Natural killer cell (primary cell): Measurements from ENCODE around the gene TES. TPM values are rescaled to one million over a fixed set of nuclear protein-coding genes. Genes with fewer than 3 reads are reported as not detected.
A peak's percentile ranks its signal among the peaks of the same experiment; 100 is the strongest.

Experiments
- ATAC-seq, 3 donors: fragments of 150-1000 bp in 2 of 3; fragments of 200-7000 bp in 1 of 3; cut with Tn5 transposase; 1 replicate in 1 of 3; 2 replicates in 2 of 3; pipeline ENCODE4 v1.10.0; 2021; ENCODE audit warnings: mild to moderate bottlenecking in 2 of 3, moderate library complexity in 2 of 3
- DNase-seq, 2 donors: peaks; one replicate each; pipeline versions ENCODE4 v3.0.0 to v3.0.0-alpha.2; 2013 to 2021; ENCODE audit warnings: mixed read lengths in 1 of 2
- H3K27ac ChIP-seq: one replicate; pipeline ENCODE4 v1.5.1; 2013; ENCODE audit warnings: mild to moderate bottlenecking, low read length
- H3K27me3 ChIP-seq: one replicate; pipeline ENCODE4 v1.6.1; 2013; ENCODE audit warnings: low read length; ENCODE audit not compliant: control insufficient read depth, insufficient read depth
- H3K36me3 ChIP-seq: one replicate; pipeline ENCODE4 v1.6.1; 2013; ENCODE audit warnings: low read length; ENCODE audit not compliant: control insufficient read depth, insufficient read depth
- H3K4me1 ChIP-seq: one replicate; pipeline ENCODE4 v1.6.1; 2013; ENCODE audit warnings: low read length; ENCODE audit not compliant: control insufficient read depth, insufficient read depth
- H3K4me3 ChIP-seq: one replicate; pipeline ENCODE4 v1.5.1; 2013; ENCODE audit warnings: low read length
- H3K9me3 ChIP-seq: one replicate; pipeline ENCODE4 v1.6.1; 2013; ENCODE audit warnings: low read length; ENCODE audit not compliant: control insufficient read depth, insufficient read depth
- H3K27ac Mint-ChIP-seq, 2 donors: one replicate each; pipeline ENCODE4 v1.8.0; 2022; ENCODE audit warnings: mild to moderate bottlenecking in 2 of 2, mixed read lengths in 2 of 2, moderate library complexity in 1 of 2
- H3K27me3 Mint-ChIP-seq, 2 donors: one replicate each; pipeline ENCODE4 v1.8.0; 2022; ENCODE audit warnings: low read depth in 2 of 2, mixed read lengths in 2 of 2
- H3K36me3 Mint-ChIP-seq: one replicate; pipeline ENCODE4 v1.8.0; 2022; ENCODE audit warnings: mixed read lengths
- H3K4me1 Mint-ChIP-seq, 2 donors: one replicate each; pipeline ENCODE4 v1.8.0; 2022; ENCODE audit warnings: mixed read lengths in 2 of 2
- H3K4me3 Mint-ChIP-seq: one replicate; pipeline ENCODE4 v1.8.0; 2022; ENCODE audit warnings: mild to moderate bottlenecking, moderate library complexity, mixed read lengths
- H3K9me3 Mint-ChIP-seq, 2 donors: one replicate each; pipeline ENCODE4 v1.8.0; 2022; ENCODE audit warnings: mixed read lengths in 2 of 2
- WGBS: methylation state at CpG from one replicate; pipeline ENCODE4 v1.1.7; 2013; ENCODE audit warnings: missing lambda C conversion rate; ENCODE audit not compliant: insufficient coverage; 5-methylcytosine and 5-hydroxymethylcytosine counted together
- intact Hi-C: fragments of 100-400 bp; cut with micrococcal nuclease; formaldehyde crosslinking; loops from one replicate; pipeline ENCODE4 v1.14.2; 2022
- total RNA-seq, 4 donors: library from RNA; stranded (reverse); fragments of 120-200 nt in 1 of 4; gene quantifications; one replicate each; pipeline versions ENCODE4 v1.2.3 to v1.2.4, GENCODE V29; 2013 to 2022
- TF ChIP-seq, protein P1 (sequence below): fragments of 200-600 bp; IDR thresholded peaks from one replicate; pipeline ENCODE4 v1.8.0; 2022; ENCODE audit warnings: antibody characterized with exemption

TES gene
- total RNA-seq, 3 donors from 2014 or later (not counting 1 experiment from before 2014, with no cell fraction given), result 220 to 269 (median 227) TPM

DNA sequence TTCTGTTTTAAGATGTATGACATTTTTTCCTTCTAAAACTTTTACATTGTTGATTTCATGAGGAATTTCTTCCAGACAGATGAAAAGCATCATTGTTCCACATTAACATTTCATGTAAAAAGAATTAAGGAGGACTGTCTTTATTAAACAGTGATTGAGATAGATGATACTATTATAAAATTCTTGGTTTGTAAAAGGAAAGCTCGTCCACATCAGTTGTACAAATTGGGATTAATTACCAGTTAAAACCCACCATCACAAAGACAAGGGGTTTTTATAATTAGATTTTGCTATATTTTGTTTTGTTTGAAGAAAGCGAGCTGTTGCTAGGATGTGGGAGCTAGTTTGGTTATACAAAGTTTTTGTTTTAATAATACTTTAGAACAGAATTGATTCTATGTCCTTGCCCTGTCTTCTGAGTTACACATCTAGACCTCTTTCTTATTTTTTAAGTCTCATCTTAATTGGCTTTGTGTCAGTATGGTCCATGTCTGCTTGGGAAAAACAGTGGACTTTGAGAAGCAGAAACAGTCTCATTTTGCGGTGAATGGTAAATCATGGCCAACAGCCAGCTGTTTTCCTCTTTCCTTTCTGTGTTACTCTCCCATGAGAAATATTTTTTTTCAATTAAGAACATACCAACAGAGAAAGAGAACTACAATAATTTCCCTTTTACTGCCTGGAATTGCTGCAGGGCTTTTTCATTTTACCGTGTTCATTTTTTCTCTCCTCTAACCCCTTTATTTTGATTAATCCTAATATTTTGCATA is 3.2 kb downstream of the TES start:
- Mint-ChIP-seq H3K36me3 (no peaks in the 10 kb centered on the region), H3K27ac (peak overlapping the region; percentile 84 to 99), H3K4me3 (peak overlapping the region; percentile 93), H3K4me1 (peaks cover 65 to 72% of the 10 kb centered on the region in 2 donors), H3K27me3 (no peaks in the 10 kb centered on the region), H3K9me3 (no peaks in the 10 kb centered on the region)
- no peak for DNase-seq
- intact Hi-C loops, result loop anchor here (5.0 to 10.0 kb wide), 2 partner anchors 649 to 1289 kb away; partner anchors contain the start of genes CAPZA2 and MDFIC
- Histone ChIP-seq H3K9me3 (no peaks in the 10 kb centered on the region), H3K4me1 (peaks cover 27% of the 10 kb centered on the region), H3K36me3 (no peaks in the 10 kb centered on the region), H3K4me3 (peak overlapping the region; percentile 96), H3K27ac (peak overlapping the region; percentile 85), H3K27me3 (no peaks in the 10 kb centered on the region)
- TF ChIP-seq, protein P1, sequence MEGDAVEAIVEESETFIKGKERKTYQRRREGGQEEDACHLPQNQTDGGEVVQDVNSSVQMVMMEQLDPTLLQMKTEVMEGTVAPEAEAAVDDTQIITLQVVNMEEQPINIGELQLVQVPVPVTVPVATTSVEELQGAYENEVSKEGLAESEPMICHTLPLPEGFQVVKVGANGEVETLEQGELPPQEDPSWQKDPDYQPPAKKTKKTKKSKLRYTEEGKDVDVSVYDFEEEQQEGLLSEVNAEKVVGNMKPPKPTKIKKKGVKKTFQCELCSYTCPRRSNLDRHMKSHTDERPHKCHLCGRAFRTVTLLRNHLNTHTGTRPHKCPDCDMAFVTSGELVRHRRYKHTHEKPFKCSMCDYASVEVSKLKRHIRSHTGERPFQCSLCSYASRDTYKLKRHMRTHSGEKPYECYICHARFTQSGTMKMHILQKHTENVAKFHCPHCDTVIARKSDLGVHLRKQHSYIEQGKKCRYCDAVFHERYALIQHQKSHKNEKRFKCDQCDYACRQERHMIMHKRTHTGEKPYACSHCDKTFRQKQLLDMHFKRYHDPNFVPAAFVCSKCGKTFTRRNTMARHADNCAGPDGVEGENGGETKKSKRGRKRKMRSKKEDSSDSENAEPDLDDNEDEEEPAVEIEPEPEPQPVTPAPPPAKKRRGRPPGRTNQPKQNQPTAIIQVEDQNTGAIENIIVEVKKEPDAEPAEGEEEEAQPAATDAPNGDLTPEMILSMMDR, result no peak
- 18% methylated on average over 2 of the region's 4 CpGs for WGBS
- no peak for ATAC-seq

- Mint-ChIP-seq H3K27me3 (no peaks in the 10 kb centered on the region), H3K27ac (peak overlapping the region; percentile 84 to 99), H3K9me3 (no peaks in the 10 kb centered on the region), H3K4me1 (peaks cover 73 to 79% of the 10 kb centered on the region in 2 donors), H3K36me3 (no peaks in the 10 kb centered on the region), H3K4me3 (peak overlapping the region; percentile 93)
- no peaks in the 10 kb centered on the region for H3K9me3 ChIP-seq
- no peak for ATAC-seq
- DNase-seq, result no peak
- H3K36me3 ChIP-seq, result no peaks in the 10 kb centered on the region
- peaks cover 27% of the 10 kb centered on the region for H3K4me1 ChIP-seq
- H3K27me3 ChIP-seq, result no peaks in the 10 kb centered on the region
- 40% methylated on average over 1 of the region's 3 CpGs for WGBS
- H3K27ac ChIP-seq, result peak overlapping the region; percentile 85
- intact Hi-C loops, result loop anchor here (5.0 to 10.0 kb wide), 3 partner anchors 647 to 1972 kb away; partner anchors contain the start of genes CAPZA2 and MDFIC
- TF ChIP-seq, protein P1, result no peak
- no peak overlapping the region for H3K4me3 ChIP-seq
Measured at GRCh38 chr7:116214921-116215320, 4.6 kb downstream of the TES start.

GRCh38 chr7:116215551-116215950 is 5.2 kb downstream of the TES start:
- no peaks in the 10 kb centered on the region for H3K27me3 ChIP-seq
- DNase-seq (no peak), ATAC-seq (no peak)
- peak overlapping the region; percentile 85 for H3K27ac ChIP-seq
- no peaks in the 10 kb centered on the region for H3K9me3 ChIP-seq
- no peak overlapping the region for H3K4me3 ChIP-seq
- H3K4me1 ChIP-seq, result peaks cover 24% of the 10 kb centered on the region
- intact Hi-C loops, result loop anchor here (5.0 to 10.0 kb wide), 2 partner anchors 1291 to 1972 kb away; partner anchors contain the start of gene MDFIC
- TF ChIP-seq, protein P1, result no peak
- Mint-ChIP-seq H3K27ac (peak overlapping the region; percentile 84 to 99), H3K27me3 (no peaks in the 10 kb centered on the region), H3K4me3 (peak overlapping the region; percentile 93), H3K36me3 (no peaks in the 10 kb centered on the region), H3K9me3 (no peaks in the 10 kb centered on the region), H3K4me1 (peaks cover 78 to 84% of the 10 kb centered on the region in 2 donors)
- WGBS, result 43% methylated on average over 2 of the region's 2 CpGs
- H3K36me3 ChIP-seq, result no peaks in the 10 kb centered on the region
